Testis (tissue), 2 donors: Measurements from ENCODE around the gene CPSF4.

Experiments used
- POLR2A ChIP-seq: fragments of 450-650 bp; IDR thresholded peaks from one replicate; pipeline ENCODE4 v1.6.1; 2017; ENCODE audit warnings: antibody characterized with exemption, mild to moderate bottlenecking, moderate library complexity
- TF ChIP-seq, protein P1 (sequence below), 3 experiments: fragments of 450-650 bp in 2 of 3; fragments of 200-600 bp in 1 of 3; sonication (generic) in 1 of 3; IDR thresholded peaks; one replicate each; pipeline ENCODE4 v1.5.1; 2016 to 2019; ENCODE audit warnings: antibody characterized with exemption in 3 of 3, mild to moderate bottlenecking in 2 of 3, moderate library complexity in 1 of 3

DNA sequence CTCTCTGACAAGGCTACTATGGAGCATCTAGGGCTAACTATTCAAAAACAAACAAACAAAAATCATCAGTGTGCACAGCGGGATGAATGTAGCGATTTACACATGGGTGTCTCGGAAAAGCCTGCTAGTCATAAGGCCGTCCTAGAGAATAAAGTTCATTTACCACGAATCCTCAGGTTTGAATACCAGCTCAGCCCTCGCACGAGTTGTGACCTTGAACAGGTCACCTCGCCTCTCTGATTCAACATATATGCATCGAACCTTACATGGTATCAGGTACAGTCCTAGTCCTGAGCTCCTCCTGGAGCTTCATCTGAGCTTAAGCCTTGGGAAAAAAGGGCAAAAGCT lies 26.7 kb downstream of the CPSF4 start:
- TF ChIP-seq, protein P1, sequence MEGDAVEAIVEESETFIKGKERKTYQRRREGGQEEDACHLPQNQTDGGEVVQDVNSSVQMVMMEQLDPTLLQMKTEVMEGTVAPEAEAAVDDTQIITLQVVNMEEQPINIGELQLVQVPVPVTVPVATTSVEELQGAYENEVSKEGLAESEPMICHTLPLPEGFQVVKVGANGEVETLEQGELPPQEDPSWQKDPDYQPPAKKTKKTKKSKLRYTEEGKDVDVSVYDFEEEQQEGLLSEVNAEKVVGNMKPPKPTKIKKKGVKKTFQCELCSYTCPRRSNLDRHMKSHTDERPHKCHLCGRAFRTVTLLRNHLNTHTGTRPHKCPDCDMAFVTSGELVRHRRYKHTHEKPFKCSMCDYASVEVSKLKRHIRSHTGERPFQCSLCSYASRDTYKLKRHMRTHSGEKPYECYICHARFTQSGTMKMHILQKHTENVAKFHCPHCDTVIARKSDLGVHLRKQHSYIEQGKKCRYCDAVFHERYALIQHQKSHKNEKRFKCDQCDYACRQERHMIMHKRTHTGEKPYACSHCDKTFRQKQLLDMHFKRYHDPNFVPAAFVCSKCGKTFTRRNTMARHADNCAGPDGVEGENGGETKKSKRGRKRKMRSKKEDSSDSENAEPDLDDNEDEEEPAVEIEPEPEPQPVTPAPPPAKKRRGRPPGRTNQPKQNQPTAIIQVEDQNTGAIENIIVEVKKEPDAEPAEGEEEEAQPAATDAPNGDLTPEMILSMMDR (IDR thresholded peaks at IDR 0.05): no peak
- no peak for TF ChIP-seq POLR2A
